WTC11 (cell line): ENCODE results near the gene DCXR. TPM values are rescaled to one million over a fixed set of nuclear protein-coding genes. Genes with fewer than 3 reads are reported as not detected.

Experiments
- ATAC-seq: fragments of 200-7000 bp; cut with Tn5 transposase; 2 replicates; pipeline ENCODE4 v1.10.0; 2021; ENCODE audit warnings: mild to moderate bottlenecking, moderate library complexity
- CTCF ChIA-PET: fragments of 300-600 bp; sonication (Branson Sonifier 250); formaldehyde crosslinking; loops from one replicate; lab custom pipeline; 2021; ENCODE audit warnings: antibody characterized with exemption; lab: Charles Lee
- POLR2A ChIA-PET: fragments of 350-600 bp; sonication (Branson Sonifier 250); formaldehyde crosslinking; loops from one replicate; lab custom pipeline; 2021; ENCODE audit warnings: antibody characterized with exemption; lab: Charles Lee
- DNase-seq: peaks from one replicate; pipeline ENCODE4 v3.0.0; 2021; ENCODE audit warnings: low spot score
- H3K27ac Mint-ChIP-seq: 2 replicates; pipeline ENCODE4 v1.8.0; 2021; ENCODE audit warnings: mixed read lengths
- H3K27me3 Mint-ChIP-seq: 2 replicates; pipeline ENCODE4 v1.8.0; 2021; ENCODE audit warnings: low read depth, mild to moderate bottlenecking, moderate library complexity, mixed read lengths
- H3K36me3 Mint-ChIP-seq: 2 replicates; pipeline ENCODE4 v1.8.0; 2021; ENCODE audit warnings: mixed read lengths
- H3K4me1 Mint-ChIP-seq: 2 replicates; pipeline ENCODE4 v1.8.0; 2022; ENCODE audit warnings: mixed read lengths
- H3K4me3 Mint-ChIP-seq: 2 replicates; pipeline ENCODE4 v1.8.0; 2021; ENCODE audit warnings: mild to moderate bottlenecking, moderate library complexity, mixed read lengths
- H3K9me3 Mint-ChIP-seq: 2 replicates; pipeline ENCODE4 v1.8.0; 2021; ENCODE audit warnings: mixed read lengths
- ATF1 ChIP-seq: sonication (generic); formaldehyde crosslinking; IDR thresholded peaks from 2 replicates; pipeline ENCODE4 v1.8.1; 2023; ENCODE audit warnings: mild to moderate bottlenecking, moderate library complexity, missing genetic modification reagents
- ATF2 ChIP-seq: sonication (generic); formaldehyde crosslinking; IDR thresholded peaks from 2 replicates; pipeline ENCODE4 v1.8.1; 2022; ENCODE audit warnings: low read depth, missing genetic modification reagents, borderline replicate concordance
- CBFB ChIP-seq: sonication (generic); formaldehyde crosslinking; IDR thresholded peaks from 2 replicates; pipeline ENCODE4 v1.8.1; 2022; ENCODE audit warnings: mild to moderate bottlenecking, low read depth, missing genetic modification reagents
- CREM ChIP-seq: sonication (generic); formaldehyde crosslinking; IDR thresholded peaks from 2 replicates; pipeline ENCODE4 v1.8.1; 2022; ENCODE audit warnings: mild to moderate bottlenecking, missing genetic modification reagents, moderate library complexity
- ESRRA ChIP-seq: sonication (generic); formaldehyde crosslinking; IDR thresholded peaks from 2 replicates; pipeline ENCODE4 v1.8.1; 2022; ENCODE audit warnings: mild to moderate bottlenecking, missing genetic modification reagents, borderline replicate concordance
- FOXJ3 ChIP-seq: sonication (generic); formaldehyde crosslinking; IDR thresholded peaks from 2 replicates; pipeline ENCODE4 v1.9.0; 2021; ENCODE audit warnings: missing genetic modification reagents, mild to moderate bottlenecking, borderline replicate concordance
- HMGXB4 ChIP-seq: sonication (generic); formaldehyde crosslinking; IDR thresholded peaks from 2 replicates; pipeline ENCODE4 v1.8.1; 2023; ENCODE audit warnings: mild to moderate bottlenecking, moderate library complexity, missing genetic modification reagents
- MLX ChIP-seq: sonication (generic); formaldehyde crosslinking; IDR thresholded peaks from 2 replicates; pipeline ENCODE4 v1.8.1; 2023; ENCODE audit warnings: mild to moderate bottlenecking, missing genetic modification reagents, moderate library complexity
- NFATC4 ChIP-seq: fragments of 250-450 bp; sonication (Bioruptor Pico); IDR thresholded peaks from 2 replicates; pipeline ENCODE4 v1.9.0; 2021; ENCODE audit warnings: mild to moderate bottlenecking
- NFYB ChIP-seq: sonication (generic); formaldehyde crosslinking; conservative IDR thresholded peaks from 2 replicates; pipeline ENCODE4 v1.8.0; 2022; ENCODE audit warnings: low read depth, missing genetic modification reagents
- NR2C2 ChIP-seq: sonication (generic); formaldehyde crosslinking; IDR thresholded peaks from 2 replicates; pipeline ENCODE4 v1.8.0; 2022; ENCODE audit warnings: mild to moderate bottlenecking, missing genetic modification reagents
- OVOL2 ChIP-seq: fragments of 250-450 bp; sonication (Bioruptor Pico); IDR thresholded peaks from 2 replicates; pipeline ENCODE4 v1.9.0; 2021; ENCODE audit warnings: mild to moderate bottlenecking, borderline replicate concordance
- PRDM15 ChIP-seq: sonication (generic); formaldehyde crosslinking; IDR thresholded peaks from 2 replicates; pipeline ENCODE4 v1.8.0; 2022; ENCODE audit warnings: missing genetic modification reagents
- PRRX2 ChIP-seq: fragments of 250-450 bp; sonication (Bioruptor Pico); IDR thresholded peaks from 2 replicates; pipeline ENCODE4 v1.8.0; 2021; ENCODE audit warnings: mild to moderate bottlenecking
- RORB ChIP-seq: fragments of 250-450 bp; sonication (Bioruptor Pico); IDR thresholded peaks from 2 replicates; pipeline ENCODE4 v1.9.0; 2021; ENCODE audit warnings: mild to moderate bottlenecking
- SMAD4 ChIP-seq: sonication (generic); formaldehyde crosslinking; IDR thresholded peaks from 2 replicates; pipeline ENCODE4 v1.8.0; 2022; ENCODE audit warnings: mild to moderate bottlenecking, missing genetic modification reagents
- TEAD4 ChIP-seq: sonication (generic); formaldehyde crosslinking; IDR thresholded peaks from 2 replicates; pipeline ENCODE4 v1.8.0; 2022; ENCODE audit warnings: mild to moderate bottlenecking, missing genetic modification reagents
- USF1 ChIP-seq: sonication (generic); formaldehyde crosslinking; IDR thresholded peaks from 2 replicates; pipeline ENCODE4 v1.8.0; 2022; ENCODE audit warnings: mild to moderate bottlenecking, missing genetic modification reagents
- ZNF396 ChIP-seq: fragments of 250-450 bp; sonication (Bioruptor Pico); IDR thresholded peaks from 2 replicates; pipeline ENCODE4 v1.8.0; 2021; ENCODE audit warnings: mild to moderate bottlenecking, moderate library complexity, borderline replicate concordance
- ZNF512 ChIP-seq: sonication (generic); formaldehyde crosslinking; IDR thresholded peaks from 2 replicates; pipeline ENCODE4 v1.8.1; 2022; ENCODE audit warnings: missing genetic modification reagents, borderline replicate concordance
- ZSCAN18 ChIP-seq: fragments of 250-450 bp; sonication (Bioruptor Pico); IDR thresholded peaks from 2 replicates; pipeline ENCODE4 v2.1.2; 2022; ENCODE audit warnings: mild to moderate bottlenecking, moderate library complexity
- total RNA-seq: library from RNA; stranded (reverse); gene quantifications from 3 replicates; pipeline ENCODE4 v1.2.3, GENCODE V29; 2021

DCXR gene
- total RNA-seq, 1 experiment from 2014 or later = 130 TPM

- DNase-seq = no peak
- no peak overlapping the region for H3K27ac Mint-ChIP-seq
- ChIA-PET CTCF (interaction anchor here (0.9 to 1.9 kb wide), 3 partner anchors 13 to 101 kb away, joined by 3 to 4 read pairs (median 3); partner anchors contain the start of gene DCXR), POLR2A (interaction anchor here (2.6 to 2.7 kb wide), 2 partner anchors 13 to 101 kb away, joined by 6 to 9 read pairs; partner anchors contain the start of gene DCXR)
- no peak for ATAC-seq
- H3K4me3 Mint-ChIP-seq = no peak overlapping the region
- no peaks in the 10 kb centered on the region; the same call in 1 of the 2 replicates for H3K27me3 Mint-ChIP-seq
- no peaks in the 10 kb centered on the region for H3K36me3 Mint-ChIP-seq
- H3K4me1 Mint-ChIP-seq = peaks cover 13% of the 10 kb centered on the region
- H3K9me3 Mint-ChIP-seq = no peaks in the 10 kb centered on the region
- TF ChIP-seq ZNF396 (CRISPR knock-in tag) = no peak
- no peak for TF ChIP-seq ATF1
- TF ChIP-seq MLX (CRISPR knock-in tag) = no peak
- no peak for TF ChIP-seq OVOL2 (CRISPR knock-in tag)
- no peak for TF ChIP-seq NFATC4
- no peak for TF ChIP-seq RORB (CRISPR knock-in tag)
- TF ChIP-seq PRRX2 = no peak
- TF ChIP-seq CBFB = no peak
- TF ChIP-seq NR2C2 (CRISPR knock-in tag) = no peak
- TF ChIP-seq ESRRA = no peak
- TF ChIP-seq USF1 = no peak
- TF ChIP-seq FOXJ3 = no peak
- TF ChIP-seq ZSCAN18 = no peak
- no peak for TF ChIP-seq ZNF512 (CRISPR knock-in tag)
Measured at GRCh38 chr17:82024859-82025258, 12.6 kb downstream of the DCXR start.

GRCh38 chr17:82023447-82024241 lies 13.9 kb downstream of the DCXR start:
- DNase-seq (peak; percentile 44), ATAC-seq (peak; percentile 0; the same call in 1 of the 2 replicates)
- ChIA-PET CTCF (interaction anchor here (0.9 to 8.8 kb wide), 12 partner anchors 7 to 213 kb away, joined by 3 to 119 read pairs (median 6); partner anchors contain the start of genes DCXR, NOTUM and RAC3), POLR2A (interaction anchor here (1.0 to 2.7 kb wide), 5 partner anchors 8 to 100 kb away, joined by 3 to 9 read pairs (median 5); partner anchors contain the start of genes DCXR and RAC3)
- Mint-ChIP-seq H3K27ac (no peak overlapping the region), H3K9me3 (no peaks in the 10 kb centered on the region), H3K4me1 (peaks cover 11% of the 10 kb centered on the region), H3K27me3 (no peaks in the 10 kb centered on the region; the same call in 1 of the 2 replicates), H3K4me3 (peak overlapping the region; percentile 74), H3K36me3 (no peaks in the 10 kb centered on the region; the same call in 1 of the 2 replicates)
- TF ChIP-seq ATF2 (no peak), CREM (no peak), TEAD4 (CRISPR knock-in tag) (no peak), NFYB (no peak), ZNF396 (CRISPR knock-in tag) (no peak), HMGXB4 (CRISPR knock-in tag) (peak; percentile 81), ZNF512 (CRISPR knock-in tag) (no peak), SMAD4 (CRISPR knock-in tag) (no peak), PRDM15 (CRISPR knock-in tag) (no peak)
